ENCODE results near the gene EIF4G3.
"Not testable (repeated sequence)": the region's sequence is repeated elsewhere in the genome, so short reads cannot be mapped to it uniquely, and the experiment has no call there.

The EIF4G3 gene

DNA sequence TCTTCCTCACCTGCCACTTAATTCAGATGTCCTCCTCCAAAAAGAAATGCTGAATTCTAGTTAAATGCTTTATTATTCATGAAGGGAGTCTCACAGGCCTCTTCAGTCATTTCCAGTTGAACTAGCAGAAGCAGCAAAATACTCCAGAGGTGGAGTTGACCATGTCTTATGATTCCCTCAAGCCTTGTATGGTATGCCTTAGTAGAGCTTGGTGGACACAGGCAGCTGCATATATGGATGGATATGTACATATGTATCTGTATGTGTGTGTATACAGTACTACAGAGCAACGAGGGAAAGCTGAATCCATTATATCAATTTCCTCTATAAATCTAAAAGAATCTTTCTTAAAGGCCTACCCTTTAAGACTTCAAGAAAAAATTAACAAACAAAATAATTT lies 306.0 kb downstream of the EIF4G3 start:
- H3K27ac ChIP-seq (ENCODE audit: low read depth, low read length): no peak overlapping the region
- no peaks in the 10 kb centered on the region for H3K4me1 ChIP-seq (ENCODE audit: control insufficient read depth, insufficient read depth, low read length)
- H3K4me3 ChIP-seq (ENCODE audit: low read length): no peak overlapping the region
- no peaks in the 10 kb centered on the region for H3K27me3 ChIP-seq (ENCODE audit: control insufficient read depth, insufficient read depth, low read length)
- H3K36me3 ChIP-seq (ENCODE audit: control insufficient read depth, insufficient read depth, low read length): no peaks in the 10 kb centered on the region
- no peak overlapping the region for H3K9ac ChIP-seq (ENCODE audit: low read length)

DNA sequence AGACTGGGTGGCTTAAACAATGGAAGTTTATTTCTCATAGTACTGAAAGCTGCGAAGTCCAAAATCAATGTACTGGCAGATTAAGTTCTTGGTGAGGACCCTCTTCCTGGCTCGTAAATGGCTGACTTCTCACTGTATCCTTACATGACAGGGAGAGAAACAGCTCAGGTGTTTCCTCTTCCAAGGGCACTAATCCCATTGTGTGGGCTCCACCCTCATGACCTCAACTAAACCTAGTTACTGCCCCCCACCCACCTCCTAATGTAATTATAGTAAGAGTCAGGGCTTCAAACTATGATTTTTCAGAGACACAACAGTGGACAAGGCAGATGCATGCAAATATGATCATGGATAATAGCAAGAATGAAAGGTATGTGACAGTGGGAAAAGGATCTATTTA lies 308.4 kb downstream of the EIF4G3 start:
- Histone ChIP-seq H3K27ac (ENCODE audit: low read depth, low read length) (no peak overlapping the region), H3K4me3 (ENCODE audit: low read length) (no peak overlapping the region), H3K36me3 (ENCODE audit: control insufficient read depth, insufficient read depth, low read length) (no peaks in the 10 kb centered on the region), H3K4me1 (ENCODE audit: control insufficient read depth, insufficient read depth, low read length) (no peaks in the 10 kb centered on the region), H3K9ac (ENCODE audit: low read length) (no peak overlapping the region), H3K27me3 (ENCODE audit: control insufficient read depth, insufficient read depth, low read length) (no peaks in the 10 kb centered on the region)

DNA sequence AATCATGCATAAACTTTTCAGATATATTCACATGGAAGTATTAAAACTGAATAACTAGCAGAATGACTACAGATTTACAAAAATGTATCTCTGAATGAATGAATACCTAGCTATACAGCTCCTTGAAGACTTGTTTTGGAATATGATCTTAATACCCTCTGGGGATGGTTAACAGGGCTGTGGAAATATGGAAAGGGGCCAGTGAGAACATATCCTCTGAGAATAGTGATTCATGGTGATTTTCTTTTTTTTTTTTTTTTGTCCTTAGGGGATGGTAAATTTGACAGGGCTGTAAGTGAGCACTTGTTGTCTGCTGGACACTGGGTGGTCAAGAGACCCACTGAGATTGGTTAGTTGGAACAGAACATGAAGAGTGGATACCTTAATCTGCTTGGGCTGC lies 308.9 kb downstream of the EIF4G3 start:
- Histone ChIP-seq H3K27ac (ENCODE audit: low read depth, low read length) (no peak overlapping the region), H3K4me1 (ENCODE audit: control insufficient read depth, insufficient read depth, low read length) (no peaks in the 10 kb centered on the region), H3K4me3 (ENCODE audit: low read length) (no peak overlapping the region), H3K27me3 (ENCODE audit: control insufficient read depth, insufficient read depth, low read length) (no peaks in the 10 kb centered on the region), H3K36me3 (ENCODE audit: control insufficient read depth, insufficient read depth, low read length) (peaks cover 2% of the 10 kb centered on the region), H3K9ac (ENCODE audit: low read length) (no peak overlapping the region)

DNA sequence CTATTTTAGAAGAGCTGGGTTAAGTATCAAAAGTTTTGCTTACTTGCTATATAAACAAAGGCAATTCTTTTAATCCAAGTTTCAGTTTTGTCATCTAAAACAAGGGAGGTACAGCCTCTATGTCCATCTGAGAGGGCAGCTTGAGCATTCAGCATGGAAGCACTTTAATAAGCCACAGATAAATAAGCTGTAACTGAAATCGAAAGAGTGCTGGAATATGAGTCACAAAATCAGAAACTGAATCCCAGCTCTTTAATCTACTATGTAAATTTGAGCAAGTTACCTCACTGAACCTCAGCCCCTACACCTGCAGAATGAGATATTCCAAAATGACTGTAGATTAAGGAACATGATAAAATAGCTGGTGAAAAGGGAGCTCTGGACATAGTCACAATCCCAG lies 309.6 kb downstream of the EIF4G3 start:
- Histone ChIP-seq H3K27ac (ENCODE audit: low read depth, low read length) (no peak overlapping the region), H3K36me3 (ENCODE audit: control insufficient read depth, insufficient read depth, low read length) (peaks cover 7% of the 10 kb centered on the region), H3K27me3 (ENCODE audit: control insufficient read depth, insufficient read depth, low read length) (no peaks in the 10 kb centered on the region), H3K4me1 (ENCODE audit: control insufficient read depth, insufficient read depth, low read length) (no peaks in the 10 kb centered on the region), H3K4me3 (ENCODE audit: low read length) (no peak overlapping the region), H3K9ac (ENCODE audit: low read length) (no peak overlapping the region)

DNA sequence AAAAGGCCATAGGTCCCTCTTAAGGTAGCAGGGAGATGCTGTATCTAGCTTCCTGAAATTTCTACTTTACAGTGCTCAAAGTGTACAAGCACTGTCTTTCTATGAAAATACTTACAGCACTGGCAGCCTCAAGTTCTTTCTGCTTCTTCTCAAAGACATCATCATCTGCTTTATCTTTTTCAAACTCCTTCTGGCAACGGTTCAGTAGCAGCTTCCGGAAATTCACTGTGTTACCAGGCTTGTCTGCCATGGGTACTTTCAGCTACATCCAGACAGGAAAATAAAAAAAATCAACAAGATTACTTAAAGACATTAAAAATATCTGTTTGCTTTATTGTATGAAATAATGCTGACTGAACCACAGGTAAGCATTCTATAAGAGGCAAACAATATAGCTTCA lies 311.7 kb downstream of the EIF4G3 start:
- H3K4me1 ChIP-seq (ENCODE audit: control insufficient read depth, insufficient read depth, low read length): no peaks in the 10 kb centered on the region
- no peaks in the 10 kb centered on the region for H3K27me3 ChIP-seq (ENCODE audit: control insufficient read depth, insufficient read depth, low read length)
- no peak overlapping the region for H3K4me3 ChIP-seq (ENCODE audit: low read length)
- H3K36me3 ChIP-seq (ENCODE audit: control insufficient read depth, insufficient read depth, low read length): peaks cover 10% of the 10 kb centered on the region
- H3K27ac ChIP-seq (ENCODE audit: low read depth, low read length): no peak overlapping the region
- no peak overlapping the region for H3K9ac ChIP-seq (ENCODE audit: low read length)

DNA sequence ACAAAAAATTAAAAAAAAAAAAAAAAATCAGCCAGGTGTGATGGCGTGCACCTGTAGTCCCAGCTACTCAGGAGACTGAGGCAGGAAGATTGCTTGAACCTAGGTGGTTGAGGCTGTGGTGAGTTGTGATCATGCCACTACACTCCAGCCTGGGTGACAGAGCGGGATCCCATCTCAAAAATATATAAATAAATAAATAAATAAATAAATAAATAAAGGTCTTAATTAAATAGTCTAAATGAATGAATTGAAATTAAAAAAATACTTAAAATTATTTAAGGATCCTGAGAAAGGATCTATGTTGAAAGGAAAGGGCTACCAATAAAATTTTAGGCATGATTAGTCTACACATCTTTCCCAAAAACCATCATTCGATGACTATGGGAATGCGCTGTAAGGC lies 322.2 kb downstream of the EIF4G3 start:
- H3K9ac ChIP-seq (ENCODE audit: low read length): no peak overlapping the region
- H3K36me3 ChIP-seq (ENCODE audit: control insufficient read depth, insufficient read depth, low read length): peaks cover 13% of the 10 kb centered on the region
- no peak overlapping the region for H3K4me3 ChIP-seq (ENCODE audit: low read length)
- H3K4me1 ChIP-seq (ENCODE audit: control insufficient read depth, insufficient read depth, low read length): no peaks in the 10 kb centered on the region
- no peak overlapping the region for H3K27ac ChIP-seq (ENCODE audit: low read depth, low read length)
- H3K27me3 ChIP-seq (ENCODE audit: control insufficient read depth, insufficient read depth, low read length): no peaks in the 10 kb centered on the region

DNA sequence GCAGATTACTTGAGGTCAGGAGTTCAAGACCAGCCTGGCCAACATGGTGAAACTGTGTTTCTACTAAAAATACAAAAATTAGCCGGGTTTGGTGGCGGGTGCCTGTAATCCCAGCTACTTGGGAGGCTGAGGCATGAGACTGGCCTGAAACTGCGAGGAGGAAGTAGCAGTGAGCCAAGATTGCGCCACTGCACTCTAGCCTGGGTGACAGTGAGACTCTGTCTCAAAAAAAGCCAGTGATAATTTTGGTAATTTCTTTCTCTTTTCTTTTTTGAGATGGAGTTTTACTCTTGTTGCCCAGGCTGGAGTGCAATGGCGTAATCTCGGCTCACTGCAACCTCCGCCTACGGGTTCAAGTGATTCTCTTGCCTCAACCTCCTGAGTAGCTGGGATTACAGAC lies 324.9 kb downstream of the EIF4G3 start:
- not testable (repeated sequence) for H3K4me3 ChIP-seq (ENCODE audit: low read length); H3K27me3 ChIP-seq (ENCODE audit: control insufficient read depth, insufficient read depth, low read length); H3K36me3 ChIP-seq (ENCODE audit: control insufficient read depth, insufficient read depth, low read length); H3K27ac ChIP-seq (ENCODE audit: low read depth, low read length); H3K9ac ChIP-seq (ENCODE audit: low read length); H3K4me1 ChIP-seq (ENCODE audit: control insufficient read depth, insufficient read depth, low read length)

DNA sequence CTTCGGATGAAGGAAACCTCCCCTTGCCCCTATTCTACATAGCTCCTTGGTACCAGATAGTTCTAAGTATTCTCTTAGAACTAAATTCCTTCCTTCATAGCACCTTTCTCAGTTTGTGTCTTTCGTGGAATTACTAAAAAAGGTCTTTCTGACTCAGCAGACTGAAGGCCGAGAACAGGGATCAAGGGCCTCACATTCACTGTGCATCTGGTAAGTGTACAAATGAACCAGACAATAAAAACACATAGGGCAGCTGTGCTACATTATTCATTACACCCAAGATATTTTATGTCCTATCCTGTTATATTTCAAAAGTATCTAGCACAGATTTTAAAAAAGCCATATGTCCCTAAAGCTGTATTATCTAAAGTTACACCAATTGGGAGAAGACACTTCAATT lies 326.7 kb downstream of the EIF4G3 start:
- Histone ChIP-seq H3K36me3 (ENCODE audit: control insufficient read depth, insufficient read depth, low read length) (peaks cover 7% of the 10 kb centered on the region), H3K27ac (ENCODE audit: low read depth, low read length) (no peak overlapping the region), H3K27me3 (ENCODE audit: control insufficient read depth, insufficient read depth, low read length) (no peaks in the 10 kb centered on the region), H3K4me3 (ENCODE audit: low read length) (no peak overlapping the region), H3K9ac (ENCODE audit: low read length) (no peak overlapping the region), H3K4me1 (ENCODE audit: control insufficient read depth, insufficient read depth, low read length) (no peaks in the 10 kb centered on the region)

DNA sequence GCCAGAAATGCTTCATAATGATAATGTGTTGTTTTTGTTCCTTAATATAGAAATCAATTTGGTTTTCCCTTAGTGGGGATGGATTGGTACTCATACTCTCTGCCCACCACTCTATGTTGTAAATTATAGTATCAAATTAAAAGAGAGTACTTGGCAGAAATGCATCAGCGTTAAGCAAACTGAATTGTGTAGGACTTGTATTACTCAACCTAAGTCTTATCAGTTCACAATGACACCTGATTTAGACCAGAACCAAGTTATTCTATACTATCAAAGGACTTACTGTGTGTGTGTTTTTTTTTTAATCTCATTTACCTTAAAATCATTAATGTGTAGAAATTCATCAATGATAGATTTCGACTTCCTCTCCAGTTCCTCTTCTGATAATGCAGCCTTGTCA lies 327.6 kb downstream of the EIF4G3 start:
- Histone ChIP-seq H3K9ac (ENCODE audit: low read length) (no peak overlapping the region), H3K27me3 (ENCODE audit: control insufficient read depth, insufficient read depth, low read length) (no peaks in the 10 kb centered on the region), H3K4me3 (ENCODE audit: low read length) (no peak overlapping the region), H3K27ac (ENCODE audit: low read depth, low read length) (no peak overlapping the region), H3K36me3 (ENCODE audit: control insufficient read depth, insufficient read depth, low read length) (peaks cover 7% of the 10 kb centered on the region), H3K4me1 (ENCODE audit: control insufficient read depth, insufficient read depth, low read length) (no peaks in the 10 kb centered on the region)

DNA sequence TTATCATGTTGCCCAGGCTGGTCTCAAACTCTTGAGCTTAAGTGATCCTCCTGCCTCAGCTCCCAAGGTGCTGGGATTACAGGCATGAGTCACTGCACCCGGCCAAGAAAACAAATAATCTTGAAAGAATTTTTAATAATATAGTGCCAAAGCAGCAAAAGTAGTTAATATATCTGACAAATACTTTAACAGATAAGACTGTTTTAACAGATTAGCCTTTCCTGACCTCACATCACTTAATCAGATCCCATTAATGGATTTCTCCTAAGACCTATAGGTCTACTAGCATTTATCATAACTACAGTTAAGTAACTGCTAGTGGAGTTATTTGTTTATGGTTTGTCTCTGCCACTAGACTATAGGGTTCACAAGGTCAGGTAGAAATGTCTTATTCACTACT lies 328.5 kb downstream of the EIF4G3 start:
- Histone ChIP-seq H3K27me3 (ENCODE audit: control insufficient read depth, insufficient read depth, low read length) (no peaks in the 10 kb centered on the region), H3K27ac (ENCODE audit: low read depth, low read length) (no peak overlapping the region), H3K4me3 (ENCODE audit: low read length) (no peak overlapping the region), H3K4me1 (ENCODE audit: control insufficient read depth, insufficient read depth, low read length) (no peaks in the 10 kb centered on the region), H3K9ac (ENCODE audit: low read length) (no peak overlapping the region), H3K36me3 (ENCODE audit: control insufficient read depth, insufficient read depth, low read length) (peaks cover 2% of the 10 kb centered on the region)

DNA sequence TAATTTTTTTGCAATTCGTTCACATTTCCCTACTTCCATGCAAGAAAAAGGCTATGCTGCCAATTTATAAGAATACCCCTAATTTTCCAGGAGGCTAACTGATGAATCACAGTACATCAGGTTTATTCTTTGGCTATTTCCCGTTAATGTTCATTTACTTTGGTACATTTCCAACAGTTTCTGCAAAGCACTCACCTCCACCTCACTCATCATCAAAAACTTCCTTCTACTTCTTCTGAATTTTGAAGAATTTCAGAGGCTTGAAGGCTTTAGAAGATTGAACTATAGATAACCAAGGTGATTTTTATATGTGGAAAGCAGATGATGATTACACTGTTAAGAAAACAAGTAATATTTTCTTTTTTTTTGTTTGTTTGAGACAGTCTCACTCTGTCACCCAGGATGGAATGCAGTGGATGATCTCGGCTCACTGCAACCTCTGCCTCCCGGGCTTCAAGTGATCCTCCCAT lies 329.1 kb downstream of the EIF4G3 start:
- Histone ChIP-seq H3K27ac (ENCODE audit: low read depth, low read length) (no peak overlapping the region), H3K9ac (ENCODE audit: low read length) (no peak overlapping the region), H3K36me3 (ENCODE audit: control insufficient read depth, insufficient read depth, low read length) (peaks cover 4% of the 10 kb centered on the region), H3K27me3 (ENCODE audit: control insufficient read depth, insufficient read depth, low read length) (no peaks in the 10 kb centered on the region), H3K4me3 (ENCODE audit: low read length) (no peak overlapping the region), H3K4me1 (ENCODE audit: control insufficient read depth, insufficient read depth, low read length) (no peaks in the 10 kb centered on the region)

DNA sequence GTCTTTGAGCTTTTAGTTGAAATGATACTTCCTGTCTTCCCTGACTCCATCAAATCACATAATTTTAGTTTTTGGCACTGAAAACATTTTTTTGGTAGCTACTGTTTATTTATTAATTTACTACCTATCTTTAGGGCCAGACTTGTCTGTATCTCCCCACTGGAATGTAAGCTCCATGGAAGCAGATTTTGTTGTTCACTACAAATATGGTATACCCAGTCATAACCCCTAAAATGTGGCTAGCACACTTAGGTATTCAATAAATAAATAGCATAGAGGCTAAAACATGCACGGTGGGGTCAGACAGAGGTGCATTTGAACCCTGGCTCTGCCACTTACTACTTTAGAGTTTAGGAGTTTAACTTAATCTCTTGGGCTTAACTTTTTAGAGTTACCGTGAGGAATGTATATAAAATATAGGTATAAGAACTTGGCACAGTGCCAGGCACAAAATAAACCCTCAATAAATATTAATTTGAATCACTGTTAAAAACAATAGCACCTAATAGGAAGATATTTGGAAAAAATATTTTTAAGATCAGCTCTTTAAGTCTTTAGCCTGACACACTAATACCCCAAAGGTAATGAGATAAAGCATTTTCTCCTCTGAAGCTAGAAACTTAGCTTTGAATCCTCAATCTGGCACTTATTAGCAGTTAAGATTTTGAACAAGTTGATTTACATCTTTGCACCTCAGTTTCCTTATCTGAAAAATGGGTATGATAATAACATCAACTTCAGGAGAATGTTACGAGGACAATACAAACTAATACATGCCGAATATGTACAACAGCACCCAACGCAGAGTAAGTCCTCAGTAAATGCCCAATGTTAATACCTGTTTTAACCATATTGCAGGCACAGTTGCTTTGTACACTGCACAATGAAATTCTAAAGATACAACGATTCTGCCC lies 330.0 kb downstream of the EIF4G3 start:
- Histone ChIP-seq H3K27ac (ENCODE audit: low read depth, low read length) (no peak overlapping the region), H3K4me1 (ENCODE audit: control insufficient read depth, insufficient read depth, low read length) (no peaks in the 10 kb centered on the region), H3K9ac (ENCODE audit: low read length) (no peak overlapping the region), H3K27me3 (ENCODE audit: control insufficient read depth, insufficient read depth, low read length) (no peaks in the 10 kb centered on the region), H3K36me3 (ENCODE audit: control insufficient read depth, insufficient read depth, low read length) (peaks cover 4% of the 10 kb centered on the region), H3K4me3 (ENCODE audit: low read length) (no peak overlapping the region)

DNA sequence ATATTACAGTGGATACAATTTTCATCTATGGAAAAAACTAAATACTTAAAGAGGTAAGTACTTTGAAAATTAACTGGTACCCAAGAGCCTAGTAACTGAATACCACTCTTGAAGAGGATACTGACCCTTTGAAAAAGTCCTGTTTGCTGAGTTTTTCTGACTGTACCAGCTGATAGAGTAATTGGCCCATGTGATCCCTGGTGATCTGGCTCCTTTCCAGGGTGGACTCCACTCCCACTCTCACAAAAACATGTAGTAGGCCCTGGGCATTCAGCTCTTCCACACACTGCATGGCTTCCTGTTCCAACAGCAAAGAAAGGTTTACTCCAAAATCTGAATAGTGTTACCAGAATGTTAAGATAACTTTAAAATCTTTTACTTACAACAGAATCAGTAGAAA lies 336.0 kb downstream of the EIF4G3 start:
- Histone ChIP-seq H3K27ac (ENCODE audit: low read depth, low read length) (no peak overlapping the region), H3K4me1 (ENCODE audit: control insufficient read depth, insufficient read depth, low read length) (no peaks in the 10 kb centered on the region), H3K27me3 (ENCODE audit: control insufficient read depth, insufficient read depth, low read length) (no peaks in the 10 kb centered on the region), H3K9ac (ENCODE audit: low read length) (no peak overlapping the region), H3K36me3 (ENCODE audit: control insufficient read depth, insufficient read depth, low read length) (peaks cover 2% of the 10 kb centered on the region), H3K4me3 (ENCODE audit: low read length) (no peak overlapping the region)
